Smooth muscle cell (in vitro differentiated cells): ENCODE results near the gene GSTA4. TPM values are rescaled to one million over a fixed set of nuclear protein-coding genes. Genes with fewer than 3 reads are reported as not detected.

Experiments
- DNase-seq: peaks from one replicate; lab custom pipeline; 2025; ENCODE audit not compliant: unreplicated experiment; lab: John Stamatoyannopoulos, UW
- H2AFZ ChIP-seq: fragments of 200-600 bp; sonication (generic); 2 replicates; pipeline ENCODE4 v1.6.0; 2016; ENCODE audit warnings: antibody characterized with exemption, low read depth, mild to moderate bottlenecking
- H3F3A ChIP-seq: fragments of 200-600 bp; sonication (generic); 2 replicates; pipeline ENCODE4 v1.6.0; 2017; ENCODE audit warnings: antibody characterized with exemption, low read depth
- H3K27ac ChIP-seq: fragments of 200-600 bp; sonication (generic); 2 replicates; pipeline ENCODE4 v1.5.1; 2016; ENCODE audit warnings: low read depth, mild to moderate bottlenecking
- H3K27me3 ChIP-seq: fragments of 200-600 bp; sonication (generic); 2 replicates; pipeline ENCODE4 v1.6.1; 2016; ENCODE audit warnings: low read depth, mild to moderate bottlenecking
- H3K36me3 ChIP-seq: fragments of 200-600 bp; sonication (generic); 2 replicates; pipeline ENCODE4 v1.5.1; 2016; ENCODE audit warnings: low read depth
- H3K4me1 ChIP-seq: fragments of 200-600 bp; sonication (generic); 2 replicates; pipeline ENCODE4 v1.5.1; 2016; ENCODE audit warnings: low read depth
- H3K4me2 ChIP-seq: fragments of 200-600 bp; sonication (generic); 2 replicates; pipeline ENCODE4 v1.6.0; 2016; ENCODE audit warnings: mild to moderate bottlenecking
- H3K4me3 ChIP-seq: fragments of 200-600 bp; sonication (generic); 2 replicates; pipeline ENCODE4 v1.5.1; 2016; ENCODE audit warnings: mild to moderate bottlenecking
- H3K79me2 ChIP-seq: fragments of 200-600 bp; sonication (generic); 2 replicates; pipeline ENCODE4 v1.6.0; 2016; ENCODE audit warnings: low read depth, mild to moderate bottlenecking
- H3K9ac ChIP-seq: fragments of 200-600 bp; sonication (generic); 2 replicates; pipeline ENCODE4 v1.6.0; 2016; ENCODE audit warnings: low read depth
- H3K9me3 ChIP-seq: fragments of 200-600 bp; sonication (generic); replicated peaks from 2 replicates; pipeline ENCODE4 v1.5.1; 2016; ENCODE audit warnings: low read depth
- H4K20me1 ChIP-seq: fragments of 200-600 bp; sonication (generic); 2 replicates; pipeline ENCODE4 v1.6.0; 2016; ENCODE audit warnings: low read depth
- WGBS: methylation state at CpG from one replicate; pipeline ENCODE4 v1.1.7; 2016; ENCODE audit warnings: low lambda C conversion rate; 5-methylcytosine and 5-hydroxymethylcytosine counted together
- polyA plus RNA-seq: library from polyadenylated mRNA; unstranded; fragments of >200 nt; fragmentation: Nextera tagmentation; extraction: Ambion mirVana; gene quantifications from 2 replicates; pipeline ENCODE4 v1.2.1, GENCODE V29; 2016
- total RNA-seq: library from RNA; depleted of rRNA; stranded (reverse); fragments of >200 nt; gene quantifications from 2 replicates; pipeline ENCODE4 v1.2.3, GENCODE V29; 2014
- TF ChIP-seq, protein P1 (sequence below): fragments of 200-600 bp; sonication (generic); IDR thresholded peaks from 2 replicates; pipeline ENCODE4 v1.5.1; 2017; ENCODE audit warnings: borderline replicate concordance, mild to moderate bottlenecking, antibody characterized with exemption; ENCODE audit not compliant: insufficient read depth, poor library complexity, severe bottlenecking

Gene GSTA4
- total and polyA plus RNA-seq, 2 experiments from 2014 or later: 60.2 to 62.6 TPM

DNA sequence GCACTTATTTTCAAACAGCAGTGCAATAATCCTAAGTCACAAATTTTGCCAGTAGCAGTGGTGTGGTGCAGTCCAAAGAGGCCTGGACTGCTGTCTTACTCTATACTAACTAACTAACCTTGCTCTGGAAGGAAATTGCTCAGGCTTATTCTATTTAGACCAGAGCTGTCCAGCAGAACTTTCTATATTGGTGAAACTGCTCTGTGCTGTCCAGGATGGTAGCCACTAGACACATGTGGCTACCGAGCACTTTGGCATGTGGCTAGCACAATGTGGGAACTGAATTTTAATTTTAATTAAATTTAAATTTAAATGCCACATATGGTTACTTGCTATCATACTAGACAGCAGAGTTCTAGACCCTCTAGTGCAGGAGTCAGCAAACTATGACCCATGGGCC lies 43.1 kb upstream of the GSTA4 start:
- 96% methylated on average over 1 of the region's 1 CpG for WGBS
- peaks cover 23% of the 10 kb centered on the region for H3K4me1 ChIP-seq
- H3K27ac ChIP-seq: no peak overlapping the region
- H4K20me1 ChIP-seq: no peaks in the 10 kb centered on the region
- H3K4me3 ChIP-seq: no peak overlapping the region
- no peak overlapping the region for H2AFZ ChIP-seq
- H3K9ac ChIP-seq: no peak overlapping the region
- peaks cover 10% of the 10 kb centered on the region for H3F3A ChIP-seq
- no peaks in the 10 kb centered on the region for H3K9me3 ChIP-seq
- TF ChIP-seq, protein P1, sequence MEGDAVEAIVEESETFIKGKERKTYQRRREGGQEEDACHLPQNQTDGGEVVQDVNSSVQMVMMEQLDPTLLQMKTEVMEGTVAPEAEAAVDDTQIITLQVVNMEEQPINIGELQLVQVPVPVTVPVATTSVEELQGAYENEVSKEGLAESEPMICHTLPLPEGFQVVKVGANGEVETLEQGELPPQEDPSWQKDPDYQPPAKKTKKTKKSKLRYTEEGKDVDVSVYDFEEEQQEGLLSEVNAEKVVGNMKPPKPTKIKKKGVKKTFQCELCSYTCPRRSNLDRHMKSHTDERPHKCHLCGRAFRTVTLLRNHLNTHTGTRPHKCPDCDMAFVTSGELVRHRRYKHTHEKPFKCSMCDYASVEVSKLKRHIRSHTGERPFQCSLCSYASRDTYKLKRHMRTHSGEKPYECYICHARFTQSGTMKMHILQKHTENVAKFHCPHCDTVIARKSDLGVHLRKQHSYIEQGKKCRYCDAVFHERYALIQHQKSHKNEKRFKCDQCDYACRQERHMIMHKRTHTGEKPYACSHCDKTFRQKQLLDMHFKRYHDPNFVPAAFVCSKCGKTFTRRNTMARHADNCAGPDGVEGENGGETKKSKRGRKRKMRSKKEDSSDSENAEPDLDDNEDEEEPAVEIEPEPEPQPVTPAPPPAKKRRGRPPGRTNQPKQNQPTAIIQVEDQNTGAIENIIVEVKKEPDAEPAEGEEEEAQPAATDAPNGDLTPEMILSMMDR: no peak
- no peaks in the 10 kb centered on the region for H3K27me3 ChIP-seq
- H3K79me2 ChIP-seq: no peaks in the 10 kb centered on the region
- H3K4me2 ChIP-seq: no peak overlapping the region
- DNase-seq: no peak
- H3K36me3 ChIP-seq: no peaks in the 10 kb centered on the region

DNA sequence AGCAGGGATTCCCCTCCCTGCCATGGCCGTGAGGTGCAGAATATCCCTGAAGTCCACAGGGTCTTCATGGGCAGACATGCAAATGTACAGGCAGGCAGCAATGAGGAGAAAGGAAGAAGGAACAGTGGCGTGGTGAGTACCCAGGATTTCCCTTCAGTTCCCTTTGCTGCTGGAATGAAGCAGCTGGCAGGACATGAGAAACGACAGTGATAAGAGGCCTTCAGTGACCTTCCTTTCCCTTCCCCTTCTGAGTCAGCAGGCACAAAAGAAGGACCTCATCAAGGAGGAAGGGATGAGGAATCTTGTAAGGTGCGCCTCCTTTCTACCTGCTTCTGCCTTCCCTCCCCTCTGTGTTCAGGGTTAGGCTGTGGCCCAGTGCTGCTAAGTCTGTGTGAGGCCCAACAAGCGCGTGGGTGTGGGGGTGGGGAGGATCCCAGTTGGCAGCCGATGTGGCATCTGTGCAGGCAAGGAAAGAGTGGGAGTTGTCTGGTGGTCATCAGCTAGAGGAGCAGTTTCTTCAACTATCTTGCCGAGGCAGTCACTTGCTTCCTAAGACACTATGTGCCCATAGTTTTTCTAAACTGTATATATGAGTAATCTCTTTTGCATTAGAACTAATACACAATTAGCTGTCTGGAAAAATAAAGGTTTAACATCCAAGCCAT lies 40.6 kb upstream of the GSTA4 start:
- Histone ChIP-seq H3K27me3 (no peaks in the 10 kb centered on the region), H3K4me1 (no peaks in the 10 kb centered on the region), H2AFZ (no peak overlapping the region), H3K9me3 (no peaks in the 10 kb centered on the region), H3K4me2 (peak overlapping the region; percentile 29), H3K27ac (peak overlapping the region; percentile 70), H3K4me3 (no peak overlapping the region), H4K20me1 (no peaks in the 10 kb centered on the region), H3K36me3 (no peaks in the 10 kb centered on the region), H3K9ac (no peak overlapping the region), H3K79me2 (no peaks in the 10 kb centered on the region), H3F3A (peaks cover 4% of the 10 kb centered on the region)
- 53% methylated on average over 8 of the region's 8 CpGs for WGBS
- DNase-seq: no peak
- TF ChIP-seq, protein P1: no peak

DNA sequence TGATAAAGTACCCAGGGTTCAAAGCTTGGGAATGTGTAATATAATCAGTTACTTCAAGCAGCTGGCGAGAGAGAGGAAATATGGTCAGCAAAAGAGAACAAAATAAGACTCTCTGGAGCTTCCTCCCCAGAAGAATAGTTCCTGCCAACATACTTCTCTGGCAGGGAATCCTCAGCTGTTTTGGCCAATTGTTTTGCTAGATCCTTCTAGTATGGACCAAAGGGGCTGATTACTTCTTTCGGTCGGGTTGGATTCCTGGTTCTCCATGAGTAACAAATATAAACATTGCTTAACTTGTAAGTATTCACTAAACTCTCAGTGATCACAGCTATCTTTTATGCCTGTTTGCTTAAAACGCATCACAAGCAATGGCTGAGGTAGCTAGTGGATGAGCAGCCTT lies 38.7 kb upstream of the GSTA4 start:
- Histone ChIP-seq H3K4me3 (no peak overlapping the region), H3K79me2 (no peaks in the 10 kb centered on the region), H2AFZ (no peak overlapping the region), H3F3A (peaks cover 4% of the 10 kb centered on the region), H3K4me1 (no peaks in the 10 kb centered on the region), H3K36me3 (peaks cover 4% of the 10 kb centered on the region), H3K9ac (no peak overlapping the region), H3K27ac (peak overlapping the region; percentile 49), H3K9me3 (no peaks in the 10 kb centered on the region), H3K4me2 (peak overlapping the region; percentile 53), H3K27me3 (no peaks in the 10 kb centered on the region), H4K20me1 (no peaks in the 10 kb centered on the region)
- TF ChIP-seq, protein P1: no peak
- 49% methylated on average over 4 of the region's 4 CpGs for WGBS
- DNase-seq: no peak

DNA sequence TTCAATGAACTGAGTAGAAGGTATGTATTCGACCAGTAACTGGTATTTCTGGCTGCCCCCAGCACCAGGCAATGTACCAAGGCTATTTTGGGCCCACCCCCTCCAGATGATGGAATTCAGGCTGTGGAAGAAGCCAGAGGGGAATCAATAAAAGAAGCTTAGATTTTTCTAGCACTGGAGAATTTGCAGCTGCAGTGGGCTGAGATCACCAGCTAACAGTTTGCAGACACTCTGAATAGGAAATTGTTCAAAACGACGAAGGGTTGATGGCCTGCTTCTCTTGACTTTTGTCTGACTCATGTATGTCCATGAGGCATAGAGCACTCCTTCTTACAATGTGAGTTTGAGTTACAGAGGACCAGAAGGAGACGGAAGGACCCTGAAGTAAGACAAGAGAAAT lies 37.8 kb upstream of the GSTA4 start:
- TF ChIP-seq, protein P1: no peak
- Histone ChIP-seq H3K9me3 (no peaks in the 10 kb centered on the region), H3F3A (peaks cover 4% of the 10 kb centered on the region), H3K27ac (peak overlapping the region; percentile 49), H3K36me3 (peaks cover 4% of the 10 kb centered on the region), H3K27me3 (no peaks in the 10 kb centered on the region), H3K79me2 (no peaks in the 10 kb centered on the region), H3K4me2 (no peak overlapping the region), H3K4me1 (no peaks in the 10 kb centered on the region), H2AFZ (no peak overlapping the region), H4K20me1 (no peaks in the 10 kb centered on the region), H3K9ac (no peak overlapping the region), H3K4me3 (no peak overlapping the region)
- WGBS: 52% methylated on average over 4 of the region's 4 CpGs
- no peak for DNase-seq
